Mesenchymal stem cell (in vitro differentiated cells and primary cell): ENCODE measurements around the gene COL4A1.

Experiments used
- DNase-seq: peaks from one replicate; pipeline ENCODE4 v3.0.0-alpha.2; 2013
- H2AFZ ChIP-seq: one replicate; pipeline ENCODE4 v1.6.1; 2013; ENCODE audit warnings: low read depth, mild to moderate bottlenecking, control low read depth, inconsistent platforms, low read length, moderate library complexity
- H2AK5ac ChIP-seq: 2 replicates; pipeline ENCODE4 v1.6.1; 2013; ENCODE audit warnings: low read length, moderate library complexity, mild to moderate bottlenecking, inconsistent platforms; ENCODE audit not compliant: severe bottlenecking
- H2BK120ac ChIP-seq: one replicate; pipeline ENCODE4 v1.6.1; 2013; ENCODE audit warnings: low read depth, mild to moderate bottlenecking, inconsistent platforms, low read length, moderate library complexity
- H2BK12ac ChIP-seq, 2 experiments: one replicate each; pipeline ENCODE4 v1.6.1; 2013; ENCODE audit warnings: inconsistent platforms in 2 of 2, low read length in 2 of 2, mild to moderate bottlenecking in 2 of 2, moderate library complexity in 2 of 2, control low read depth in 1 of 2
- H2BK15ac ChIP-seq: one replicate; pipeline ENCODE4 v1.6.1; 2013; ENCODE audit warnings: mild to moderate bottlenecking, low read depth, inconsistent platforms; ENCODE audit not compliant: poor library complexity, severe bottlenecking
- H2BK5ac ChIP-seq: 2 replicates; pipeline ENCODE4 v1.6.1; 2013; ENCODE audit warnings: low read depth, mild to moderate bottlenecking, low read length, control low read depth, inconsistent platforms; ENCODE audit not compliant: poor library complexity, severe bottlenecking
- H3K14ac ChIP-seq, 2 experiments: one replicate each; pipeline ENCODE4 v1.6.1; 2013; ENCODE audit warnings: inconsistent platforms in 2 of 2, low read length in 2 of 2, control low read depth in 1 of 2, mild to moderate bottlenecking in 1 of 2, moderate library complexity in 1 of 2
- H3K18ac ChIP-seq, 2 experiments: one replicate each; pipeline ENCODE4 v1.6.1; 2013; ENCODE audit warnings: inconsistent platforms in 2 of 2, low read length in 2 of 2, control low read depth in 1 of 2, low read depth in 1 of 2, mild to moderate bottlenecking in 1 of 2
- H3K23ac ChIP-seq, 2 experiments: one replicate each; pipeline ENCODE4 v1.6.1; 2013; ENCODE audit warnings: inconsistent platforms in 2 of 2, low read length in 2 of 2, mild to moderate bottlenecking in 2 of 2, moderate library complexity in 2 of 2, control low read depth in 1 of 2
- H3K27ac ChIP-seq: 2 replicates; pipeline ENCODE4 v1.5.1; 2013; ENCODE audit warnings: mild to moderate bottlenecking, moderate library complexity, low read length, control low read depth, inconsistent platforms; ENCODE audit not compliant: poor library complexity, severe bottlenecking
- H3K27me3 ChIP-seq, 2 experiments: 2 replicates each; pipeline versions ENCODE4 v1.6.1 to v1.7.0; 2013; ENCODE audit warnings: low read length in 2 of 2, mild to moderate bottlenecking in 2 of 2, moderate library complexity in 2 of 2, control low read depth in 1 of 2, inconsistent platforms in 1 of 2; ENCODE audit not compliant: control insufficient read depth in 1 of 2, insufficient read depth in 1 of 2
- H3K36me3 ChIP-seq, 2 experiments: 2 replicates each; pipeline versions ENCODE4 v1.6.1 to v1.7.0; 2013; ENCODE audit warnings: low read length in 2 of 2, control low read depth in 1 of 2, inconsistent platforms in 1 of 2, low read depth in 1 of 2, mild to moderate bottlenecking in 1 of 2; ENCODE audit not compliant: insufficient read depth in 2 of 2, control insufficient read depth in 1 of 2
- H3K4ac ChIP-seq, 2 experiments: one replicate each; pipeline ENCODE4 v1.6.1; 2013; ENCODE audit warnings: inconsistent platforms in 2 of 2, low read length in 2 of 2, mild to moderate bottlenecking in 2 of 2, moderate library complexity in 2 of 2, control low read depth in 1 of 2, low read depth in 1 of 2
- H3K4me1 ChIP-seq: 2 replicates; pipeline ENCODE4 v1.6.1; 2013; ENCODE audit warnings: low read depth, low read length, control low read depth; ENCODE audit not compliant: control insufficient read depth, insufficient read depth
- H3K4me2 ChIP-seq: 2 replicates; pipeline ENCODE4 v1.6.1; 2013; ENCODE audit warnings: low read length, mild to moderate bottlenecking, inconsistent platforms; ENCODE audit not compliant: poor library complexity, severe bottlenecking
- H3K4me3 ChIP-seq, 2 experiments: 2 replicates each; pipeline versions ENCODE4 v1.5.1 to v1.7.0; 2013; ENCODE audit warnings: low read length in 2 of 2, mild to moderate bottlenecking in 2 of 2, control low read depth in 1 of 2, low read depth in 1 of 2; ENCODE audit not compliant: insufficient read depth in 1 of 2
- H3K79me1 ChIP-seq: replicated peaks from 2 replicates; pipeline ENCODE4 v1.6.1; 2013; ENCODE audit warnings: mild to moderate bottlenecking, control low read depth, low read length, inconsistent platforms; ENCODE audit not compliant: poor library complexity, severe bottlenecking
- H3K9ac ChIP-seq: 2 replicates; pipeline ENCODE4 v1.7.0; 2013; ENCODE audit warnings: mild to moderate bottlenecking, low read length, moderate library complexity
- H3K9me3 ChIP-seq: 2 replicates; pipeline ENCODE4 v1.7.0; 2013; ENCODE audit warnings: mild to moderate bottlenecking, low read length; ENCODE audit not compliant: control insufficient read depth
- H4K8ac ChIP-seq: one replicate; pipeline ENCODE4 v1.6.1; 2013; ENCODE audit warnings: inconsistent platforms, mild to moderate bottlenecking, low read length, moderate library complexity
- H4K91ac ChIP-seq: one replicate; pipeline ENCODE4 v1.6.1; 2013; ENCODE audit warnings: mild to moderate bottlenecking, low read length, inconsistent platforms
- WGBS: methylation state at CpG from one replicate; pipeline ENCODE4 v1.1.7; 2013; ENCODE audit warnings: mixed read lengths; 5-methylcytosine and 5-hydroxymethylcytosine counted together

COL4A1 gene

DNA sequence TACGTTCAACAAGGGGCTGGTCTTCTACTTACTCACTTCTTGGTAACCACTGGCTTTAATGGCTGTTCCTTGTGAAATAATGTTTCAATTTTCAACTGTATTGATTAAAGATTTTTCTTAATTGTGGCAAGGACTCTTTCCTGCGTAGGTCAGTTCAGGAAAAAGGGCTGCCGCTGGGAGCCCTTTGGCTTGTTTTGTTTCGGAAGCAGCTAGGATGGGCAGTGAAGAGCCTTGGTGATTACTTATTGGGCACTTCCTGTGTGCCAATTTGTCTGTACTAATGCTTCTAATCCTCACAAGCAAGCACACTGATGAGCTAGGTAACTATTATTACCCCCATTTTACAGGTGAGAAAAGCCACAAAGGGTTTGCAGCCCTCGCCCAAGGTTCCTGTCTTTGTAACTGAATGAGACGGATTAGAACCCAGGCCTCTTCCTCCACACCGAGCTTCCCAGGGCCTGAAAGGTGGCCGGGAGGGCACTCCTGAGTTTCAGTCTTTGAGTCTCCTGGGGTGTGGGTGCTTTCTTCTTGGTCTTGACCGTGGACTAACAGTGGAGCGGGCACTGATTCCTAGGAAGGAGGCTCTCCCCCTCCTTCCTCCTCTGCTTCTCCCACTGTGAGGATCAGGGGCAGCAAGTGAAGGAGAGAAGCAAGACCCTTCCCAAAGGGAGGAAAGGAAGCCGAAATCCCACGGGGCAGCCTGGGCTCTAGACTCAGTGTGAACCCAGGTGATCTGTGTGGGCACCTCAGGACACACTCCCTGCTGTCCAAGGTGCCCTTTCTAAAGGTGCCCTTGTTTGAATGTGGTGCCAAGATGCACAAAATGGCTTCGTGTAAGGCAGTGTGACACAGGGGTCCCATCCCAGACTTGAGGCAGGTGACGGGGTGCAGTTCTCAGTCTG lies 3.8 kb upstream of the COL4A1 start:
- H4K91ac ChIP-seq: no peak overlapping the region
- no peak overlapping the region for H2BK120ac ChIP-seq
- H3K4me2 ChIP-seq: no peak overlapping the region
- H2AFZ ChIP-seq: no peak overlapping the region
- peak overlapping the region; percentile 78 to 79 for H3K18ac ChIP-seq
- no peak overlapping the region for H4K8ac ChIP-seq
- peak overlapping the region; percentile 3 to 70 for H2BK12ac ChIP-seq
- no peaks in the 10 kb centered on the region for H3K9me3 ChIP-seq
- peak overlapping the region; percentile 23 for H2AK5ac ChIP-seq
- H3K27me3 ChIP-seq: no peaks in the 10 kb centered on the region
- H3K79me1 ChIP-seq: peaks cover 3% of the 10 kb centered on the region
- peak overlapping the region in 1 of 2 experiments; percentile 57 for H3K14ac ChIP-seq
- H3K4me3 ChIP-seq: no peak overlapping the region
- no peak overlapping the region for H3K27ac ChIP-seq
- no peak overlapping the region for H3K9ac ChIP-seq
- H3K4ac ChIP-seq: peak overlapping the region; percentile 31 to 40
- 91% methylated on average over 11 of the region's 14 CpGs for WGBS
- H3K4me1 ChIP-seq: peaks cover 31% of the 10 kb centered on the region
- DNase-seq: no peak
- H3K36me3 ChIP-seq: peaks cover 9 to 47% of the 10 kb centered on the region in 2 experiments
- H2BK5ac ChIP-seq: no peak overlapping the region
- H2BK15ac ChIP-seq: no peak overlapping the region
- H3K23ac ChIP-seq: peak overlapping the region in 1 of 2 experiments; percentile 66

DNA sequence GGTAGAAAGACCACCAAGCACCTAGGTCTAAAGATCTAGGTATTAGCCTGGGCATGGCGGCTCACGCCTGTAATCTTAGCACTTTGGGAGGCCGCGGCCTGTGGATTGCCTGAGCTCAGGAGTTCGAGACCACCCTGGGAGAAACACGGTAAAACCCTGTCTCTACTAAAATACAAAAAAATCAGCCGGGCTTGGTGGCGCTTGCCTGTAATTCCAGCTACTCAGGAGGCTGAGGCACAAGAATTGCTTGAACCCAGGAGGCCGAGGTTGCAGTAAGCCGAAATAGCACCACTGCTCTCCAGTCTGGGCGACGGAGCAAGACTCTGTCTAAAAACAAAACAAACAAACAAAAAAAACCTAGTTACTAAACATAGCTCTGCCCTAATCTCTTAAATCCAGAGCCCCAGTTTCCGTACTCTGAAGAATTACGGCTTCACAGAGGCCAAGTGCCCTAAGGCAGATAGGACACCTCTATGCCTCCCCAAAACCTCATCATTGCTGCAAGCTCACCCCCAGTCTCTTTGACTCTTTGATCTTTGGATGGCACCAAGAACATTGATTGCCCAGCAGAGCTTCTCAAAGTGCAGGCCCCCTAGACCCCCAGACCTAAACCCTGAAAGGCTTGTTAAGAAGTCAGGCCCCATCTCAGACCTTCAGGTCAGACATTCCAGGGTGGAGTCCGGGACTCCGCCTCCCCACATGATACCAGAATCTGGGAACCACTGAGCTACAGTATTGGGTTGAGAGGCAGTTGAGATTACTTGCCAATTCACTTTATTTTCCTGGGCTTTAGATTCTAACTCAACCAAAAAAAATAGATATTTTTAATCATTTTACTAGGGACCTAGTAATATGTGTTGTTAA lies 2.9 kb upstream of the COL4A1 start:
- Histone ChIP-seq H2BK15ac (no peak overlapping the region), H3K27me3 (no peaks in the 10 kb centered on the region), H2BK12ac (no peak overlapping the region), H3K27ac (no peak overlapping the region), H2AK5ac (no peak overlapping the region), H4K91ac (no peak overlapping the region), H2BK5ac (no peak overlapping the region), H3K4me1 (peaks cover 30% of the 10 kb centered on the region), H4K8ac (no peak overlapping the region), H3K9me3 (no peaks in the 10 kb centered on the region), H3K4me3 (peak overlapping the region in 1 of 2 experiments; percentile 9), H3K23ac (peak overlapping the region in 1 of 2 experiments; percentile 79), H3K4ac (no peak overlapping the region), H2AFZ (no peak overlapping the region), H3K9ac (peak overlapping the region; percentile 86), H3K79me1 (peaks cover 3% of the 10 kb centered on the region), H3K36me3 (peaks cover 9 to 40% of the 10 kb centered on the region in 2 experiments), H3K14ac (no peak overlapping the region), H2BK120ac (peak overlapping the region; percentile 3), H3K4me2 (peak overlapping the region; percentile 69), H3K18ac (peak overlapping the region in 1 of 2 experiments; percentile 34)
- DNase-seq: no peak
- WGBS: 66% methylated on average over 16 of the region's 16 CpGs

DNA sequence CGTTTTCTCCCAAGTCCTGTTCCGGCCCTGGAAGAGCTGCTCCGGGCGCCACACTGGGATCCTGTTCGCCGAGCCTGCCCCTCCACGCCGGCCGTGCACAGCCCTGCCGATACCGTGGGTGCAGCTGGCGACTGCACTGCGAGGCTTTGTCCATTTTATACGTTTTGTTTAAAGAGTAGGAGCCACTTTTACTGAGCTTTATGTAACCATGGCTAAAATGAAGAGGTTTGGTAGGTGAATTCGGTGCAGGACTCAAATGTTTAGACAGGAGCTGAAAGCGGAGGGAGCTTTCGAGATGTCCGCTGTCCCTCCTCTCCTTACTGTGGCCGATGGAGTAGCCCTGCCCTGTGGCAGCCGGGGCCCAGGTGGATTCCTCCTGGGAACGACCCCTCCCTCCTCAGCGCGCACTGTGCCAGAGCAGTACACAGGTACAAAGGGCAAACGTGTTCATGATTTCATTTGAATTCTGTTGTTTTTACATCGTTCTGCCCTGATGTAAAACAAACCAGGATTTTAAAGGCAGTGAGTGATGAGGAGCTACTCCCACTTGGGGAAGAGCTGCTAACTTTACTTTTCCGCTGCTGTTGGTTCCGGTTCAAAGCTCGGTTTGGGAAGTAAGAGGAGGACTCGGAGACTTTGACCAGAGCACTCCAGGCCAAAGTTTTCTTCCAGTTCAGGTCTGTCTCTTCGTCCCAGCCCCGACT lies 1.9 kb upstream of the COL4A1 start:
- DNase-seq: no peak
- Histone ChIP-seq H3K9me3 (no peaks in the 10 kb centered on the region), H3K18ac (peak overlapping the region; percentile 54 to 90), H3K14ac (peak overlapping the region in 1 of 2 experiments; percentile 68), H2AFZ (no peak overlapping the region), H3K4me2 (peak overlapping the region; percentile 69), H2BK15ac (no peak overlapping the region), H3K23ac (peak overlapping the region; percentile 45 to 91), H3K9ac (peak overlapping the region; percentile 86), H2BK5ac (no peak overlapping the region), H3K4ac (peak overlapping the region in 1 of 2 experiments; percentile 85), H3K27ac (peak overlapping the region; percentile 59), H3K79me1 (peaks cover 3% of the 10 kb centered on the region), H4K91ac (peak overlapping the region; percentile 76), H3K36me3 (peaks cover 9 to 32% of the 10 kb centered on the region in 2 experiments), H3K27me3 (no peaks in the 10 kb centered on the region), H3K4me1 (peaks cover 24% of the 10 kb centered on the region), H4K8ac (no peak overlapping the region), H2BK12ac (peak overlapping the region in 1 of 2 experiments; percentile 90), H2BK120ac (no peak overlapping the region), H3K4me3 (peak overlapping the region; percentile 75 to 94), H2AK5ac (no peak overlapping the region)
- 13% methylated on average over 31 of the region's 31 CpGs for WGBS
